CD4-positive, alpha-beta memory T cell (primary cell): Measurements from ENCODE around the gene PPFIBP2. TPM values are rescaled to one million over a fixed set of nuclear protein-coding genes. Genes with fewer than 3 reads are reported as not detected.

Experiments
- CTCF ChIA-PET: fragments of 350-600 bp; sonication (Branson Sonifier 250); formaldehyde crosslinking; loops from one replicate; lab custom pipeline; 2021; ENCODE audit warnings: inconsistent platforms; ENCODE audit not compliant: partially characterized antibody; lab: Charles Lee
- POLR2A ChIA-PET: fragments of 350-600 bp; sonication (Branson Sonifier 250); formaldehyde crosslinking; loops from one replicate; lab custom pipeline; 2021; ENCODE audit not compliant: partially characterized antibody; lab: Charles Lee
- DNase-seq, 5 donors: peaks; one replicate each; pipeline versions ENCODE4 v3.0.0 to v3.0.0-alpha.2; 2020 to 2022; ENCODE audit warnings: mixed read lengths in 1 of 5
- H3K27ac ChIP-seq: one replicate; pipeline ENCODE4 v1.7.0; 2013; ENCODE audit warnings: low read depth, low read length
- H3K27me3 ChIP-seq: 2 replicates; pipeline ENCODE4 v1.7.0; 2013; ENCODE audit warnings: mild to moderate bottlenecking, low read length, moderate library complexity; ENCODE audit not compliant: insufficient read depth
- H3K36me3 ChIP-seq: 2 replicates; pipeline ENCODE4 v1.7.0; 2013; ENCODE audit warnings: mild to moderate bottlenecking, low read length, moderate library complexity; ENCODE audit not compliant: insufficient read depth
- H3K4me1 ChIP-seq: 2 replicates; pipeline ENCODE4 v1.7.0; 2013; ENCODE audit warnings: mild to moderate bottlenecking, low read length, moderate library complexity; ENCODE audit not compliant: insufficient read depth
- H3K4me3 ChIP-seq, 2 donors: one replicate each; pipeline ENCODE4 v1.7.0; 2013; ENCODE audit warnings: low read length in 2 of 2, mild to moderate bottlenecking in 1 of 2
- H3K9me3 ChIP-seq, 2 donors: one replicate each; pipeline ENCODE4 v1.7.0; 2013; ENCODE audit warnings: low read length in 2 of 2, control low read depth in 1 of 2; ENCODE audit not compliant: control insufficient read depth in 1 of 2
- H3K27ac Mint-ChIP-seq, 7 donors: one replicate each; pipeline ENCODE4 v1.8.0; 2020 to 2021; ENCODE audit warnings: mixed read lengths in 7 of 7, mild to moderate bottlenecking in 6 of 7, inconsistent platforms in 3 of 7, moderate library complexity in 3 of 7
- H3K27me3 Mint-ChIP-seq, 2 donors: one replicate each; pipeline ENCODE4 v1.8.0; 2020 to 2021; ENCODE audit warnings: mixed read lengths in 2 of 2
- H3K36me3 Mint-ChIP-seq, 2 donors: one replicate each; pipeline ENCODE4 v1.8.0; 2020 to 2021; ENCODE audit warnings: mixed read lengths in 2 of 2, inconsistent platforms in 1 of 2, mild to moderate bottlenecking in 1 of 2
- H3K4me1 Mint-ChIP-seq, 4 donors: one replicate each; pipeline ENCODE4 v1.8.0; 2020 to 2021; ENCODE audit warnings: mixed read lengths in 4 of 4, mild to moderate bottlenecking in 1 of 4
- H3K4me3 Mint-ChIP-seq, 8 donors: one replicate each; pipeline ENCODE4 v1.8.0; 2020 to 2021; ENCODE audit warnings: mixed read lengths in 8 of 8, mild to moderate bottlenecking in 7 of 8, moderate library complexity in 6 of 8, inconsistent platforms in 3 of 8
- H3K9me3 Mint-ChIP-seq, 8 donors: one replicate each; pipeline ENCODE4 v1.8.0; 2020 to 2021; ENCODE audit warnings: mixed read lengths in 8 of 8, mild to moderate bottlenecking in 5 of 8, inconsistent platforms in 3 of 8, moderate library complexity in 1 of 8
- intact Hi-C: fragments of 100-400 bp; cut with micrococcal nuclease; formaldehyde crosslinking; loops from one replicate; pipeline ENCODE4 v1.15.1; 2023
- polyA plus RNA-seq, 2 donors: library from polyadenylated mRNA; unstranded; fragments of 300-500 nt; fragmentation: Illumina TruSeq; gene quantifications; one replicate each; pipeline ENCODE4 v1.2.3, GENCODE V29; 2021
- total RNA-seq, 2 experiments: library from RNA; stranded (reverse); gene quantifications; one replicate each; pipeline ENCODE4 v1.2.3, GENCODE V29; 2021

PPFIBP2 gene
- total and polyA plus RNA-seq, 4 experiments from 2014 or later = 4.0 to 22.0 (median 19.0) TPM

- peak in 2 of 5 donors; percentile 16 to 27 for DNase-seq
- Mint-ChIP-seq H3K4me1 (no peaks in the 10 kb centered on the region), H3K27me3 (peaks cover 17 to 25% of the 10 kb centered on the region in 2 donors), H3K4me3 (no peak overlapping the region), H3K36me3 (no peaks in the 10 kb centered on the region), H3K9me3 (no peaks in the 10 kb centered on the region), H3K27ac (no peak overlapping the region)
- no peaks in the 10 kb centered on the region for H3K27me3 ChIP-seq
- ChIA-PET POLR2A (no interaction called here), CTCF (interaction anchor here (1.1 to 1.8 kb wide), 8 partner anchors 8 to 591 kb away, joined by 3 to 10 read pairs (median 4); partner anchors contain the start of genes EIF3F and PPFIBP2)
- H3K36me3 ChIP-seq = no peaks in the 10 kb centered on the region
- H3K4me1 ChIP-seq = no peaks in the 10 kb centered on the region
- intact Hi-C loops = loop anchor here (1.0 kb wide), 1 partner anchor 175 kb away; the partner anchor contains the start of gene PPFIBP2
- no peak overlapping the region for H3K4me3 ChIP-seq
- no peak overlapping the region for H3K27ac ChIP-seq
- H3K9me3 ChIP-seq = no peaks in the 10 kb centered on the region
These were observed 174.5 kb downstream of the PPFIBP2 start for GRCh38 chr11:7688238-7688826.

- intact Hi-C loops = no loop called here
- Mint-ChIP-seq H3K36me3 (no peaks in the 10 kb centered on the region), H3K27ac (no peak overlapping the region), H3K4me1 (no peaks in the 10 kb centered on the region), H3K27me3 (peaks cover 26 to 30% of the 10 kb centered on the region in 2 donors), H3K4me3 (no peak overlapping the region), H3K9me3 (no peaks in the 10 kb centered on the region)
- Histone ChIP-seq H3K9me3 (no peaks in the 10 kb centered on the region), H3K4me1 (peaks cover 2% of the 10 kb centered on the region), H3K27me3 (no peaks in the 10 kb centered on the region), H3K36me3 (no peaks in the 10 kb centered on the region), H3K4me3 (no peak overlapping the region), H3K27ac (no peak overlapping the region)
- POLR2A ChIA-PET = no interaction called here
- DNase-seq = no peak
- CTCF ChIA-PET = interaction anchor here (1.1 to 1.6 kb wide), 4 partner anchors 9 to 96 kb away, joined by 3 to 4 read pairs (median 3); no protein-coding TSS in a partner anchor
These were observed 175.4 kb downstream of the PPFIBP2 start for GRCh38 chr11:7689239-7689638.

GRCh38 chr11:7690648-7691047 lies 176.8 kb downstream of the PPFIBP2 start:
- H3K36me3 Mint-ChIP-seq = no peaks in the 10 kb centered on the region
- intact Hi-C loops = loop anchor here (5.0 kb wide), 1 partner anchor 338 kb away; no protein-coding TSS in a partner anchor
- no peak overlapping the region for H3K4me3 Mint-ChIP-seq
- Histone ChIP-seq H3K9me3 (no peaks in the 10 kb centered on the region), H3K4me3 (no peak overlapping the region), H3K27ac (no peak overlapping the region), H3K27me3 (no peaks in the 10 kb centered on the region), H3K4me1 (peaks cover 6% of the 10 kb centered on the region), H3K36me3 (no peaks in the 10 kb centered on the region)
- H3K27me3 Mint-ChIP-seq = peaks cover 27% of the 10 kb centered on the region in 2 donors
- no peak for DNase-seq
- no peaks in the 10 kb centered on the region for H3K9me3 Mint-ChIP-seq
- no peaks in the 10 kb centered on the region for H3K4me1 Mint-ChIP-seq
- POLR2A ChIA-PET = no interaction called here
- CTCF ChIA-PET = interaction anchor here (0.9 to 3.2 kb wide), 8 partner anchors 9 to 878 kb away, joined by 3 to 16 read pairs (median 5); partner anchors contain the start of gene PPFIBP2
- no peak overlapping the region for H3K27ac Mint-ChIP-seq

- H3K9me3 ChIP-seq = no peaks in the 10 kb centered on the region
- peaks cover 6% of the 10 kb centered on the region for H3K4me1 ChIP-seq
- H3K27ac Mint-ChIP-seq = no peak overlapping the region
- H3K27ac ChIP-seq = no peak overlapping the region
- CTCF ChIA-PET = interaction anchor here (1.0 to 3.2 kb wide), 12 partner anchors 8 to 880 kb away, joined by 3 to 16 read pairs (median 4); partner anchors contain the start of genes OVCH2 and PPFIBP2
- POLR2A ChIA-PET = no interaction called here
- intact Hi-C loops = loop anchor here (5.0 kb wide), 1 partner anchor 340 kb away; no protein-coding TSS in a partner anchor
- H3K27me3 ChIP-seq = no peaks in the 10 kb centered on the region
- H3K27me3 Mint-ChIP-seq = peaks cover 27% of the 10 kb centered on the region in 2 donors
- H3K4me1 Mint-ChIP-seq = no peaks in the 10 kb centered on the region
- H3K36me3 Mint-ChIP-seq = no peaks in the 10 kb centered on the region
- H3K9me3 Mint-ChIP-seq = no peaks in the 10 kb centered on the region
- H3K4me3 Mint-ChIP-seq = no peak overlapping the region
- no peaks in the 10 kb centered on the region for H3K36me3 ChIP-seq
- H3K4me3 ChIP-seq = no peak overlapping the region
- DNase-seq = no peak
These were observed 178.1 kb downstream of the PPFIBP2 start for GRCh38 chr11:7691759-7692350.

GRCh38 chr11:7692426-7692825 lies 178.6 kb downstream of the PPFIBP2 start:
- Mint-ChIP-seq H3K36me3 (no peaks in the 10 kb centered on the region), H3K4me3 (no peak overlapping the region), H3K4me1 (no peaks in the 10 kb centered on the region), H3K9me3 (no peaks in the 10 kb centered on the region), H3K27ac (no peak overlapping the region), H3K27me3 (peaks cover 25 to 27% of the 10 kb centered on the region in 2 donors)
- no peak overlapping the region for H3K4me3 ChIP-seq
- intact Hi-C loops = loop anchor here (5.0 kb wide), 1 partner anchor 340 kb away; no protein-coding TSS in a partner anchor
- no peaks in the 10 kb centered on the region for H3K27me3 ChIP-seq
- H3K27ac ChIP-seq = no peak overlapping the region
- peaks cover 6% of the 10 kb centered on the region for H3K4me1 ChIP-seq
- no peaks in the 10 kb centered on the region for H3K36me3 ChIP-seq
- no peak for DNase-seq
- H3K9me3 ChIP-seq = no peaks in the 10 kb centered on the region
- CTCF ChIA-PET = interaction anchor here (1.0 to 3.2 kb wide), 12 partner anchors 9 to 880 kb away, joined by 3 to 16 read pairs (median 4); partner anchors contain the start of genes OVCH2 and PPFIBP2
- POLR2A ChIA-PET = no interaction called here

GRCh38 chr11:7694235-7694634 lies 180.4 kb downstream of the PPFIBP2 start:
- Histone ChIP-seq H3K27ac (no peak overlapping the region), H3K9me3 (no peaks in the 10 kb centered on the region), H3K36me3 (no peaks in the 10 kb centered on the region), H3K27me3 (no peaks in the 10 kb centered on the region), H3K4me1 (peaks cover 6% of the 10 kb centered on the region), H3K4me3 (no peak overlapping the region)
- no peak overlapping the region for H3K27ac Mint-ChIP-seq
- H3K36me3 Mint-ChIP-seq = no peaks in the 10 kb centered on the region
- no peaks in the 10 kb centered on the region for H3K4me1 Mint-ChIP-seq
- intact Hi-C loops = loop anchor here (1.0 to 5.0 kb wide), 5 partner anchors 181 to 882 kb away; partner anchors contain the start of gene PPFIBP2
- POLR2A ChIA-PET = no interaction called here
- H3K4me3 Mint-ChIP-seq = no peak overlapping the region
- peaks cover 21% of the 10 kb centered on the region in 2 donors for H3K27me3 Mint-ChIP-seq
- CTCF ChIA-PET = interaction anchor here (0.7 to 2.1 kb wide), 19 partner anchors 12 to 803 kb away, joined by 3 to 29 read pairs (median 4); partner anchors contain the start of gene OVCH2
- H3K9me3 Mint-ChIP-seq = no peaks in the 10 kb centered on the region
- no peak for DNase-seq

- Histone ChIP-seq H3K27ac (no peak overlapping the region), H3K4me3 (no peak overlapping the region), H3K4me1 (peaks cover 6% of the 10 kb centered on the region), H3K27me3 (no peaks in the 10 kb centered on the region), H3K9me3 (no peaks in the 10 kb centered on the region), H3K36me3 (no peaks in the 10 kb centered on the region)
- Mint-ChIP-seq H3K27ac (no peak overlapping the region), H3K4me3 (no peak overlapping the region), H3K9me3 (no peaks in the 10 kb centered on the region), H3K27me3 (peaks cover 17 to 23% of the 10 kb centered on the region in 2 donors), H3K36me3 (no peaks in the 10 kb centered on the region), H3K4me1 (no peaks in the 10 kb centered on the region)
- intact Hi-C loops = no loop called here
- ChIA-PET CTCF (interaction anchor here (1.2 to 2.1 kb wide), 6 partner anchors 8 to 598 kb away, joined by 3 to 9 read pairs (median 6); partner anchors contain the start of gene PPFIBP2), POLR2A (no interaction called here)
- DNase-seq = no peak
These were observed 182.6 kb downstream of the PPFIBP2 start for GRCh38 chr11:7696424-7696823.
